GM12801 (cell line): ENCODE measurements around the gene RTKN.

Experiments
- CTCF ChIP-seq: IDR thresholded peaks from one replicate; pipeline ENCODE4 v1.5.1; 2011; ENCODE audit warnings: control low read depth; ENCODE audit not compliant: insufficient read length; ENCODE audit errors: extremely low read depth

Gene RTKN

GRCh38 chr2:74457129-74457548, 15.4 kb upstream of the RTKN start:
- no peak for TF ChIP-seq CTCF

- no peak for TF ChIP-seq CTCF
Measured at GRCh38 chr2:74454654-74455511, 13.1 kb upstream of the RTKN start, which contains the start of gene INO80B. INO80B (plus strand) TSS chr2:74455087; CDS start chr2:74455117, 30 bp downstream.

GRCh38 chr2:74450570-74451190, 8.9 kb upstream of the RTKN start:
- no peak for TF ChIP-seq CTCF

GRCh38 chr2:74448771-74449170, 7.0 kb upstream of the RTKN start:
- TF ChIP-seq CTCF = no peak

GRCh38 chr2:74447230-74447999, 5.7 kb upstream of the RTKN start:
- no peak for TF ChIP-seq CTCF

GRCh38 chr2:74444498-74445318, 3.0 kb upstream of the RTKN start:
- no peak for TF ChIP-seq CTCF
